ENCODE measurements around the gene CRIP3. TPM values are rescaled to one million over a fixed set of nuclear protein-coding genes. Genes with fewer than 3 reads are reported as not detected.

The CRIP3 gene
- total and polyA plus RNA-seq, 2 donors (not counting 3 experiments of a cell fraction or from before 2014, with no cell fraction given) = not detected

GRCh38 chr6:43282636-43283513 is 25.8 kb downstream of the CRIP3 start:
- H3K79me2 ChIP-seq (ENCODE audit: control insufficient read depth, insufficient read depth, low read length) = no peaks in the 10 kb centered on the region
- dilution Hi-C loops (cut with MboI; ENCODE audit: extremely low pct_ligation_motif_present, low sequenced_read_pairs) (no loop called here), intact Hi-C loops (cut with micrococcal nuclease) (no loop called here)
- TF ChIP-seq GATA2 (IDR thresholded peaks at IDR 0.05; ENCODE audit: insufficient read depth, insufficient read length, low read depth, low read length) (no peak), MAX (IDR thresholded peaks at IDR 0.05; ENCODE audit: insufficient read depth, insufficient read length) (no peak), EZH2 (IDR thresholded peaks at IDR 0.05; ENCODE audit: borderline replicate concordance, low read depth, low read length, severe bottlenecking) (no peak), JUN (IDR thresholded peaks at IDR 0.05; ENCODE audit: borderline replicate concordance, insufficient read depth, insufficient read length, low read depth) (no peak), FOS (IDR thresholded peaks at IDR 0.05; ENCODE audit: borderline replicate concordance, insufficient read depth, low read length) (no peak), CTCF (IDR thresholded peaks at IDR 0.05; ENCODE audit: extremely low read depth in 1 of 2, insufficient read depth in 1 of 2, low read depth in 1 of 2, low read length in 2 of 2) (no peak), POLR2AphosphoS5 (IDR thresholded peaks at IDR 0.05; ENCODE audit: insufficient read depth, low read depth, low read length) (no peak), MYC (IDR thresholded peaks at IDR 0.05; ENCODE audit: low read depth, low read length) (no peak)
- POLR2A ChIA-PET = no interaction called here
- no peaks in the 10 kb centered on the region for H3K9me3 ChIP-seq (replicated peaks; ENCODE audit: control insufficient read depth, insufficient read depth, low read length)
- H3K4me2 ChIP-seq (ENCODE audit: insufficient read depth, low read length) = no peak overlapping the region
- no peaks in the 10 kb centered on the region for H3K36me3 ChIP-seq (ENCODE audit: control insufficient read depth in 2 of 2, extremely low read depth in 1 of 2, insufficient read depth in 2 of 2, low read length in 2 of 2)
- CTCF ChIA-PET = interaction anchor here (1.5 to 2.0 kb wide), 2 partner anchors 14 to 54 kb away, joined by 4 to 5 read pairs; partner anchors contain the start of genes DNPH1 and SLC22A7
- no peaks in the 10 kb centered on the region for H4K20me1 ChIP-seq (replicated peaks; ENCODE audit: control insufficient read depth, extremely low read depth, insufficient read depth, low read length)
- no peaks in the 10 kb centered on the region for H3K4me1 ChIP-seq (ENCODE audit: control insufficient read depth, extremely low read depth, insufficient read depth, low read length)
- H3K4me3 ChIP-seq (replicated peaks in 1 of 3; ENCODE audit: insufficient read depth in 1 of 3, low read depth in 1 of 3, low read length in 3 of 3) = no peak overlapping the region
- no peak overlapping the region for H3K9ac ChIP-seq (replicated peaks; ENCODE audit: extremely low read depth, insufficient read depth, low read length)
- no peaks in the 10 kb centered on the region for H3K9me1 ChIP-seq (replicated peaks; ENCODE audit: control insufficient read depth, extremely low read depth, insufficient read depth, low read length)
- BruUV-seq (replicated peaks) = no TSS peak
- FAIRE-seq (no peak), DNase-seq (ENCODE audit: low read depth, low spot score) (no peak)
- peaks cover 10 to 20% of the 10 kb centered on the region in 2 experiments for H3K27me3 ChIP-seq (ENCODE audit: control insufficient read depth in 2 of 2, insufficient read depth in 2 of 2, low read length in 2 of 2)
- no peak overlapping the region for H3K27ac ChIP-seq (ENCODE audit: insufficient read depth, low read depth, low read length)
- no peak overlapping the region for H2AFZ ChIP-seq (ENCODE audit: low read depth, low read length)
